GM06990 (cell line): ENCODE measurements around the gene LEFTY1.
"Not testable (repeated sequence)": the region's sequence is repeated elsewhere in the genome, so short reads cannot be mapped to it uniquely, and the experiment has no call there.

ENCODE experiments used
- DNase-seq: peaks from one replicate; pipeline ENCODE4 v3.0.0-alpha.2; 2011; ENCODE audit not compliant: insufficient read length; ENCODE audit errors: extremely low read depth
- H3K27me3 ChIP-seq: replicated peaks from 2 replicates; pipeline ENCODE4 v1.6.0; 2011; ENCODE audit warnings: low read length; ENCODE audit not compliant: control insufficient read depth, insufficient read depth
- H3K36me3 ChIP-seq: 2 replicates; pipeline ENCODE4 v1.5.1; 2011; ENCODE audit warnings: low read length; ENCODE audit not compliant: control insufficient read depth, insufficient read depth
- H3K4me3 ChIP-seq: replicated peaks from 2 replicates; pipeline ENCODE4 v1.5.1; 2011; ENCODE audit warnings: low read depth, mild to moderate bottlenecking, control low read depth, low read length
- TF ChIP-seq, protein P1 (sequence below): IDR thresholded peaks from 2 replicates; pipeline ENCODE4 v1.5.1; 2011; ENCODE audit warnings: low read length, control low read depth, mild to moderate bottlenecking, inconsistent platforms; ENCODE audit not compliant: insufficient read depth, poor library complexity, severe bottlenecking

The LEFTY1 gene

GRCh38 chr1:225842074-225842473 lies 46.9 kb downstream of the LEFTY1 start:
- DNase-seq: no peak
- TF ChIP-seq, protein P1, sequence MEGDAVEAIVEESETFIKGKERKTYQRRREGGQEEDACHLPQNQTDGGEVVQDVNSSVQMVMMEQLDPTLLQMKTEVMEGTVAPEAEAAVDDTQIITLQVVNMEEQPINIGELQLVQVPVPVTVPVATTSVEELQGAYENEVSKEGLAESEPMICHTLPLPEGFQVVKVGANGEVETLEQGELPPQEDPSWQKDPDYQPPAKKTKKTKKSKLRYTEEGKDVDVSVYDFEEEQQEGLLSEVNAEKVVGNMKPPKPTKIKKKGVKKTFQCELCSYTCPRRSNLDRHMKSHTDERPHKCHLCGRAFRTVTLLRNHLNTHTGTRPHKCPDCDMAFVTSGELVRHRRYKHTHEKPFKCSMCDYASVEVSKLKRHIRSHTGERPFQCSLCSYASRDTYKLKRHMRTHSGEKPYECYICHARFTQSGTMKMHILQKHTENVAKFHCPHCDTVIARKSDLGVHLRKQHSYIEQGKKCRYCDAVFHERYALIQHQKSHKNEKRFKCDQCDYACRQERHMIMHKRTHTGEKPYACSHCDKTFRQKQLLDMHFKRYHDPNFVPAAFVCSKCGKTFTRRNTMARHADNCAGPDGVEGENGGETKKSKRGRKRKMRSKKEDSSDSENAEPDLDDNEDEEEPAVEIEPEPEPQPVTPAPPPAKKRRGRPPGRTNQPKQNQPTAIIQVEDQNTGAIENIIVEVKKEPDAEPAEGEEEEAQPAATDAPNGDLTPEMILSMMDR: no peak
- Histone ChIP-seq H3K4me3 (no peak overlapping the region), H3K27me3 (no peaks in the 10 kb centered on the region), H3K36me3 (peaks cover 6% of the 10 kb centered on the region)

DNA sequence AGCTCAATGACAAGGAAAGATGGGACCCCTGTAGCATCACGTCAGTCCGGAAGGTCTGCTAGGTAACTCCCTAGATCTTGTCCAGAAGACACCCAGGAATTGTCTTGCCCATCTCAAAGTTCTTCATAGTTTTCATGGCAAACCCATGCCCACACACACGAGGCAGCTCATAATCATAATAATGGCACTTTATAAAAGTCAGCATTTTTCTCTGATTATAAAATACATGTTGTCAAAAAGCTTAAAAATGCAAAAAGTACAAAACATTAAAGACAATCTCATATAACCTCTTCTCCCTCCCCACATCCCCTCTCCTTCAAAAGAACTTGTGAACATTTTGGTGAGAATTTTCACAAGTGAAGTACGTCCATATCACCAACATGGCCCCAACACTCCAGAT lies 48.2 kb downstream of the LEFTY1 start:
- no peak for DNase-seq
- H3K27me3 ChIP-seq: no peaks in the 10 kb centered on the region
- no peaks in the 10 kb centered on the region for H3K36me3 ChIP-seq
- TF ChIP-seq, protein P1: no peak
- H3K4me3 ChIP-seq: no peak overlapping the region

DNA sequence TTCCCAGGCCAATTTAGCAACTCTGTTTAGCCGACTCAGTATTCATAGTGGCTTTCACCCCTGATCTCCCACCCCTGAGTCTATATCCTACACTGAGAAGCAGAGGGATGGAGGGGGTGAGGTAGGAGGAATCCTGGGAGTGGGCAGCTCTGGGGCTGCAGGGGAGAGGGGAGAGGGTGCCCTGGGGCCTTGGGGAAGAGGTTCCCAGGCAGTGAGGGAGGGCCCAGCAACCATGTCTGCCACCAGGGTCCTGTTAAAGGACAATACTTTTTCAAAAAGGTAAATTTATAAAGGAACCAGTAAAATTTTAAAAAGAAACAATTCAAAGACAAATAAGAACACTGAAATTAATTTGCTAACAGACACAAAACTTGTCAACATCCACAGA lies 48.7 kb downstream of the LEFTY1 start:
- no peaks in the 10 kb centered on the region for H3K27me3 ChIP-seq
- H3K4me3 ChIP-seq: no peak overlapping the region
- H3K36me3 ChIP-seq: no peaks in the 10 kb centered on the region
- DNase-seq: no peak
- TF ChIP-seq, protein P1: no peak

GRCh38 chr1:225838793-225839192 lies 50.2 kb downstream of the LEFTY1 start:
- H3K36me3 ChIP-seq: no peaks in the 10 kb centered on the region
- H3K27me3 ChIP-seq: no peaks in the 10 kb centered on the region
- no peak for DNase-seq
- TF ChIP-seq, protein P1: no peak
- no peak overlapping the region for H3K4me3 ChIP-seq

GRCh38 chr1:225836296-225836695 lies 52.6 kb downstream of the LEFTY1 start:
- not testable (repeated sequence) for H3K36me3 ChIP-seq, H3K27me3 ChIP-seq, DNase-seq, H3K4me3 ChIP-seq
